Hematopoietic multipotent progenitor cell treated with erythropoietin and hydrocortisone succinate and interleukin-3 and kit ligand, for 8 days (in vitro differentiated cells): ENCODE measurements around the gene PLXNA4.
A peak's percentile ranks its signal among the peaks of the same experiment; 100 is the strongest.

Experiments
- DNase-seq: peaks from one replicate; pipeline ENCODE4 v3.0.0-alpha.2; 2015

Gene PLXNA4

DNA sequence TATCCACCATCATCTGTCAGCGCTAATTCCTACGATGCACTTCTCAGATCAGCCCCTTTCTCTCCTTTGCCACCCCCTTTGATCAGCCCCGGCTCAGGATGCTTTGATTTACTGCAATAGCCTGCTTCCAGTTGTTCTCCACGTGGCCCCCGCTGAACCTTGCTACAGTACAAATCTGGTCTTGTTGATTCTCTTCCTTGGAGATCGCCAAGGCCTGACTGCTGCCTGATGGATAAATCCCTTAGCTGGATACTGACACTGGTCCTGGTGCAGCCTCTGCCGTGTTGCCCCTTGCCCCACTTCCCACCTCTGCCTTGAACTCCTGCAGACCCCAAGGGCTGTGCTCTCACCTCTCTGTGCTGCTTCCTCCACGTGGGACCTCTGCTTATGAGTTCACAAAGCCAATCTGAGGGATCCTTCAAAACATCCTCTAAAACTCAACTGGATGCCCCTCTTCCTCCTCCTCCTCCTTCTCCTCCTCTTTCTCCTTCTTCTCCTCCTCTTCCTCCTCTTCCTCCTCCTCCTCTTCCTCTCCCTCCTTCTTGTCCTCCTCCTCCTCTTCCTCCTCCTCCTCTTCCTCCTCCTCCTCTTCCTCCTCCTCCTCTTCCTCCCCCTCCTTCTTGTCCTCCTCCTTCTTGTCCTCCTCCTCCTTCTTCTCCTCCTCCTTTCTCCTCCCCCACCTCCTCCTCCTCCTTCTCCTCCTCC, 15.3 kb downstream of the PLXNA4 start:
- no peak for DNase-seq

DNA sequence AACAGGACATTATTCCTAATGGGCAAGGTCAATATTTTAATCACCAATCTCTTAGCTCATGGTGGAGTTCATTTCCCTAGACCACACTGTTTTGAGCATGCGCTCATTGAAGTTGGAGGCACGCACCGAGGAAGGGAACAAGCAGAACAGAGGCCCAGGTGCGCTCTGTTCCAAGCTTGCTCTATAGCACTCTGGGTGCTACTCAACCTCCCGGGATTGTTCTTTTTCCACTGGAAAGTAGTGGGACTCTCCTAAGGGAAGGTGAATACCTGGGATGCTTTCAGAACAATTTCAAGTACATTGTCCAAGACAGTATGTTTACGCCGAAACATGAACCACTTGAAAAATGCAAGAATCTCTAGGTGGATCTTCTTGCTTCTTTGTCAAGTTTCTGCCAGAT, 16.2 kb downstream of the PLXNA4 start:
- DNase-seq: no peak

DNA sequence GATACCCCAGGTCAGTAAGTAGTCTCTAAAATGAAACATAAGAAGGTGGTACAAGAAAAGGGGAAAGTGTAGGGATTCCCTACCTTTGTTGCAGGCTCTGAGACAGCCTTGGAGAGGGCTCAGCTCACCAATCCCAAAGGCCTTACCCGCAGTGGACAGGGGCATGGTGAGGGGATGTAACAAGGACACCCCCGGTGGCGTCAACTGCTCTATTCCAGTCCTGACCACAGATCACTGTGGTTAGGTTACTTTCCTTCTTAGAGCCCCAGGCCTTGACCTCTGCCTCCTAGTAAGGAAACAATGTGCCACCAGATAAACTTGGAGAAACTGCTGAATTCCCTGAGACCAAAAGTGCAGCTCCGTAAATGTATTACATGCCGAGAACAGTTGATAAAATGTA, 17.5 kb downstream of the PLXNA4 start:
- DNase-seq: peak; percentile 7

DNA sequence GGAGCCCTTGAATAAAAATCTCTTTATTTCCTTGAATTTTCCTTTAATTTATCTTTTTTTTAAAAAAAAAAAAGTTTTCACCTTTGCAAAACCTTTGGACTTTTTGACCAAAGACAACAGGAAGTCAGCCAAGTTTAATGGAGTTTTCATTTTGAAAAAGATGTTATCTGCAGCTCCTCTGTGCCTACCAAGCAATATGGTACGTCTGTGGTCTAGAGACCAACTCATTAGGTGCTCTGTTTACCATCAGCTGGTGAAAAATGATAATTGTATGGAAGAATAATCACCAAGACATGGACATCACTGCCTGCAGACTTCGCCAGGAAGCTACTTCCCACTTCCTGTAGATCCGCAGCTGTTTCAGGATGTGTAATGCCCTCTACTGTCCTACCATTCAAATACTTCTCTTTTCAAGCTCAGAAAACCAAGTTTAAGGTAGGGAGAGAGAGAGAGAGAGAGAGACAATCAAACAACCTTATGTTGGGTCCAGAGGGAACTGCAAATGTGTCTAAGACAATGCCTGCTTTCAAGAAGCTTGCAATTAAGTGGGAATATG, 18.7 kb downstream of the PLXNA4 start:
- peak; percentile 29 for DNase-seq

DNA sequence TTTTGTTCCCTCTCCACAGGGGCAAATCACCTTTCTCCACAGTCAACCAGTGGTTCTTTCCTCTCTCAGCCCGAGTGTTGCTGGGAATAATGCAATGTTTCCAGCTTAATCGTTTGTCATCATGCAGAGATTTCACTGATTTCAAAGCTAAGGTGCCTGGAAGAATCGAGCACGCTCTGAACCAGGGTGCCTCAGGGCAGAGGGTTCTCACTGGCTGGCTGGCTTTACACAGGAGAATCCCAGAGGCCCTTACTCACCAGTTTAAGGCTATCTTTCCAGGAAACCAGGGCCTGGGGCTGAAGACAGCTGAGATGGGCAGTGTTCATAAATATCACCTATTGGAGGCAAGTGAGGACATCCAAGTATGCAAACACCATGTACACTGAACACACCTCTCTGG, 21.8 kb downstream of the PLXNA4 start:
- no peak for DNase-seq

DNA sequence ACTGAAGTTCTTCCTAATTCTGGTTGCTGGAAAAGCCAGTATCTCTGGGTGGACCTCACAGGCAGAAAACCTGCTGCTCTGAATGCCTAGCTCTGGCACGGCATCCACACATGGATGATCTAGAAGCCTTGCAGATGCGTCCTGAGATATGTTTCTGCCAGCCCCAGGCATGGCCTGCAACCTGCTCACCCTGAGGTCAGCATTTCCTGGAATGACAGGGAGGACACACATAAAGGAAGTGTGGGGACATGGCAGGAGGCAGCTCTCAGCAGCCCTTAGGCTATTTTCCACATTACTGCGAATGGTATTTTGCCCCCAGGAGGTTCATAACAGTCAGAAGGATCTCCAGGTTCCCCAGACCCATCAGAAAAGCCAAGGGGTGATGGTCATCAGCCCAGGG, 23.2 kb downstream of the PLXNA4 start:
- no peak for DNase-seq

DNA sequence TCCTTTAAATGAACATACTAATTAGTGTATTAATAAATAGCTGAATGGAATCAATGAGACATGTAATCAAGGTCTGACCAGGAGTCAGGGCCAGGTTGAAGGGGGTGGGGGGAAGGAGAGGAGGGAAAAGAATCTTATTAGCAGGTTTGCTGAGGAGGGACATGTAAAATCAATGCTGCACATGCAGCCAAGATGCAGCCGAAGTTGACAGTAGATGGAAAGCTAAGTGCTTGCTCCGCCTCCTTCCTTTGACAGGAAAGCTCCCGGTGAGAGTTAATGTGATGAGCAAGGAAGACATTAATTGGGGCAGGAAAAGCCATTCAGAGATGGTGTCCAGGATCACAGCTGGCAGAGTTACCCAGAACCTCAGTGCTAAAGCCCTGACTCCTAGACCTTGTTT, 24.4 kb downstream of the PLXNA4 start:
- no peak for DNase-seq

DNA sequence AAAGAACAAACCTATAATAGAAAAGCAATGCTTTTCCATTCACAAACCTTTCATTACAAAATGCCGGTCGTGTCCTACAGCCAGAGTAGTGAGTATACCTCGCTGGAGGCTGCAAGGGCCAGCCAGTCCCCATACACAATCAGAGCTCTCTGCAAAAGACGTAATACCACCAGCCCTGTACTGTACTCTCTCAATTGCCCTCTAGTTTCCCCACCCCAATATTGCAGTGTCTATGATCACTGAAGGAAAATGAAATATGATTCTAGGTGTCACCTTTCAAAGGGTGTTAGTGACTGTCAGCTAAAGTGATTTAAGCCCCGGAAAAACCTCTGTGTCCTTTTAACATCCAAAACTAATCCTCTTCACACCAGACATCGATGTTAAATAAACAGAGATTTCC, 24.8 kb downstream of the PLXNA4 start:
- no peak for DNase-seq

DNA sequence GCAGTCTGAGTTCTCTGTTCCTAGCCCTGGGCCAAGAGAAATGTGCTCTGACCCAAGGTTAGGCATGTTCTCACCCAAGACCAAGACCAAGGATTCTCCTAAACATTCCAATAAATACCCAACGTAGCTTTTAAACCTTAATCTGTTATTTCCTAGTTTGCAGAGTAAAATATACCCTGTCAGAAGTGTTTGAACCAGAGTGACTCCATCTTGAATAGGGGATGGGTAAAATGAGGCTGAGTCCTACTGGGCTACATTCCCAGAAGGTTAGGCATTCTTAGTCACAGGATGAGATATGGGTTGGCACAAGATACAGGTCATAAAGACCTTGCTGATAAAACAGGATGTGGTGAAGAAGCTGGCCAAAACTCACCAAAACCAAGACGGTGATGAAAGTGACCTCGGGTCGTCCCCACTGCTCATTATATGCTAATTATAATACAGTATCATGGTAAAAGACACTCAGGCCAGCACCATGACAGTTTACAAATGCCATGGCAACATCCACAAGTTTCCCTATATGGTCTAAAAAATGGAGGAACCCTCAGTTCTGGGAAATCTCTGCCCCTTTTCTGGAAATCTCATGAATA, 27.7 kb downstream of the PLXNA4 start:
- no peak for DNase-seq

DNA sequence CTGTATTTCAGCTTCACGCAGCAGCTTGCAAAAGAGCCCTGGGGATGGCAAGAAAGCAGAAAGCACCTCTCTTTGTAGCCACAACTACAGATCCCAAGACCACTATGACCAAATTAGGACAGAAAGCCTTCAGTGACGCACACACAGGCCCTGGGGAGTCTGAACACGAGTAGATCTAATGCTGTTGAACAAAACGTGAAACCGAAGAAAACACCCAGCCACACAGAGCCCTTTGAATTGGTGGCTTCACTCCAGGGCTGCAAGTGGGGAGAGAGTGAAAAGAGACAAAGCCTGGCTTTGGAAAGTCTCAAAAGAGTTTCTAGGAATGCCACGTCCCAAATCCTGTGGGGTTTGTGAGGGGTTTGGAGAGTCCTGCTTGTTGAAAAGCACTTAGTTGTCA, 28.4 kb downstream of the PLXNA4 start:
- no peak for DNase-seq

DNA sequence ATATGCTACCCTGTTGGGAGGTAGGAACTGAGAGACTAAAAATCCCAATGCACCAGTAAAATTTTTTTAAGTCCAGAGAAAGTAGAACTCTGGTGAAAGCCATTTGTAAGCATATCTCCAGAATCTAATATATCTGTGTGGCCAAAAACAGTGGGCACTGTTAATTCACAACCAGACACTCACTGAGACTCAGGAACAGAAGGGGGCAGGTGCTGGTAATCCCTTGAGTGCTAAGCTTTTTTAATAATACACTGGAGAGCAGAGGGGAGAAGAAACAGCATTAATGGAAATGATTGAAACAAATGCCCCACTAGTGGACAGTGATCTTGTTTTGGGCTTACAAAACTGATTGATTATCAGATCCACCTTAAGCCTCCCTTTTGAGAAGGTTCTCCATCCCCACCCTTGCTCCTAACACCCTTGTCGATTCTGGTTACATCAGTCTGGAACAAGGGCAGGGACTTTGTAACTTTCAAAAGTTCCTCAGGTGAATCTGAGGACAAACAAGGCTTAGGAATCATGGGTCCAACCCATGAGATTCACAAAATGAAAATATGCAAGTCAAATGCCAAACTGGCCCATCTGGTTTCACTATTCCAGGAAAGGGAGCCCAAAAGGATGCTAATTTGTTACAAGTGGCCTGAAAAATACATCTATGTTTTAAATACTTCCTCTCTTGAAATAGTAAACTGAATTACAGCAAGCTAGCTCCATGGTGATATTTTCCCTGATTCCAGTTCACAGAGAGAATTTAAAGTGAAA, 29.7 kb downstream of the PLXNA4 start:
- DNase-seq: no peak

DNA sequence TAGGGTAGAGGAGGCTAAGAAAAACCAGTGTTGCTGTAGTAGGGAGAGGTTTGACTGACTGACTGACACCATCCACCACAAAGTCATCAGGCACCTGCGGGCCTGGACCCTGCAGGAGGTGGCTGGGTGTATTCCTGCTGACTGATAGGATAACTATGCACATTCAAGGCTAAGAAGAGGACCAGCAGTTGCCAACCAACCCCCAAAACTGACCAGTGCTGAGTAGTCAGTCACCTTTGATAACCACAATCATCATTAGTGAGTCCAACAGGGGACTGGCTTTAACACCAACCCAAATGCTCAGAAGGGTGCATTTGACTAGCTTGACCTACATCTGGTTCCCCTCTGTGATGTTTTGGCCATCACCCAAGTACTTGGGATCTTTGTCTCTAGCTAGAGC, 30.5 kb downstream of the PLXNA4 start:
- no peak for DNase-seq

DNA sequence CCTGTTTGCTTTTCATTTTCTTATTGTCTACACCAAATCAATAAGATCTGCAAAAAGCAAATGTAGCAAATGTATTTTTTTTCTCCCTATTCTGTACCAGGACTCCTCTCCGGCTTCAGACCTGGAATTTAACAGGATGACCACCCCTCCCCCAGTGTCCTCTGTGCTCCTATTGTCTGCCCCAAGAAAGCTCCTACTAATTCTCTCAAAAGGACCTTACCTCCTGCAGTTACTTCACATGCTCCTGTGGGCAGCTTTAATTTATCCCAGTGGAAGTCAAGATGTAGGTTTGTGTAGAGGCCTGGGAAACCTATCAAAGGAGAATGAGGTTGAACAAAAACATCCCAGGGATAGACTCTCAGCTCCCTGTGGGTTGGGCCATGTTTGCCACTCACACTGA, 31.3 kb downstream of the PLXNA4 start:
- no peak for DNase-seq

DNA sequence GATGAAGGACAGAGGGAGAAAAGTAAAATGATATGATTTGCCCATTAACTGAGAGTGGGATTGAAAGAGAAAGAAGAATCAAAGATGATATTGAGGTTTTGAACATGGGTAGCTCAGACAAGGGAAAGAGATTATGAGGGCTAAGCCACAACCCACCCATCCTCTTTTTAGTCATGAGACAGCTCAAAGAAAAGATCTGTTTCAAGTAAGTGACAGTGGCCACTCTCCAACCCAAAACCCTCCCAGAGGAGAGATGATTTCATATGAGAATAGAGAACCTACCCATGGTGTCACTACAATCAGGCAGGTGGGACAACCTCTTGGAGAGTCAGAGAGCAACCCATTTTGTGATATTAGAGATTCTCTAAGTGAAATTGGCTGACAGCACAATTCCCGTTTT, 32.2 kb downstream of the PLXNA4 start:
- no peak for DNase-seq

DNA sequence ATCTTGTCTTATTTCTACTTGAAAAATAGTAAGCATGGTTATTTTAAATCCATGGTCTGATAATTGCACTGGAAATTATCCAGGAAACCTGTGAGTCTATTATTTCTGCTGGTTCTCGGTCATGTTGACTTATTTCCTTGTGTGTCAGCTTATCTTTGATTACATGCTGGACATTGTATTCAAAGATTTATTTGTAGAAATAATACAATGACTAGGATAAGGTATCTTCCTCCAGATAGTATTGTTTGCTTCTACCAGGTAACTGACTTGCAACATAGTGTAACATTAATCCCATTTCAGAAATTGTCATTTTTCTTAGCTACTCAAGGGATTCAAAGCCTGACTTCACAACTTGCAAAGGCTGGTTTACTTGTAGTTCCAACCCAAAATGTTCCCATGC, 33.4 kb downstream of the PLXNA4 start:
- no peak for DNase-seq

DNA sequence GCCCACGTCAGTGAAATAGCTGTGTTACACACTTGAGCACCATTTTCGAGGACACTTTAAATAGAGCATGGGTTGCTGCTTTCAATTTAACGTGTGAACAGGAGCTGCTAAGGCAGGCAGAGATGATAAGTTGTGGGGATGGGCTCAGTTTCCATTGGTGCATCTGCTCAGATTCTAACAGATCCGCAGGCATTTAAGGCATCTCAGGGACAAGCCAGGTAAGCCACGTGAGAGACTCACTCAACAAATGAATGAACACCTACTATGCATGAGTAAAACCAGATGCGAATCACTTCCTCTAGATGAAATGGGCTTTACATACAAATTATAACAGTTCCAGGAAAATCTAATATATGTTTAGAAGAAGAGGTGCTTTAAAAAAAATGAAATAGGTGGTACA, 34.6 kb downstream of the PLXNA4 start:
- no peak for DNase-seq

DNA sequence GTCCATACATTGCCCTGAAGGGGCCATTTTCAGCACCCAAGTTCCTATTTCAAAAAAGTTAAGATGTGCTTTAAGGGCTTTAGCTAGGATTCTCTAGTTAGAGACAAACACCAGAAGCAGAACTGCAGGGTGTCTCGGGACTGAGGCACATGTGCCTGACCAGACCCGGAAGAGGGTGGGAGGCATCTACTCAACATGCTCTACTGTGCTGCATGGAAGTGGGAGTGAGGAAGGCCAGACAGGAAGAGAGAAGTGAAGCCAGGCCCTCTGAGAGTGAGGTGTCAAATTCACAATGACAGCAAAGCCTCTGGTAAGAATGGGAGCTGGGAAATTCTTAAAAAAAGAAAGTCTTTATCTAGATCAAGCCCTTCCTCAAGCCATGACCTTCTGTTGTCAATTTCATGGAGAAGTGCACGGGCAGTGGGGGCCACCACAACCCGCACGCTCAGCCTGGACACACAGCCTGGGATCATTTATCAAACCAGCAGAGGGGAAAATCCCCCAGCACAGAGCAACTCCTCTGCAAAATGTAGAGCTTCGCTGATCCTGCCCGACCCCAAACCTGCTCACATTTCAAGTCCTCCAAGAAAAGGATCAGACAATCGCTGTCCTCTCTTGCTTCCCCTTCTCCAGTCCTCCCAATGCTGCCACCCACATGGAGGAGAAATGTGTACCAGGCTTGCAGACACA, 38.7 kb downstream of the PLXNA4 start:
- DNase-seq: no peak

DNA sequence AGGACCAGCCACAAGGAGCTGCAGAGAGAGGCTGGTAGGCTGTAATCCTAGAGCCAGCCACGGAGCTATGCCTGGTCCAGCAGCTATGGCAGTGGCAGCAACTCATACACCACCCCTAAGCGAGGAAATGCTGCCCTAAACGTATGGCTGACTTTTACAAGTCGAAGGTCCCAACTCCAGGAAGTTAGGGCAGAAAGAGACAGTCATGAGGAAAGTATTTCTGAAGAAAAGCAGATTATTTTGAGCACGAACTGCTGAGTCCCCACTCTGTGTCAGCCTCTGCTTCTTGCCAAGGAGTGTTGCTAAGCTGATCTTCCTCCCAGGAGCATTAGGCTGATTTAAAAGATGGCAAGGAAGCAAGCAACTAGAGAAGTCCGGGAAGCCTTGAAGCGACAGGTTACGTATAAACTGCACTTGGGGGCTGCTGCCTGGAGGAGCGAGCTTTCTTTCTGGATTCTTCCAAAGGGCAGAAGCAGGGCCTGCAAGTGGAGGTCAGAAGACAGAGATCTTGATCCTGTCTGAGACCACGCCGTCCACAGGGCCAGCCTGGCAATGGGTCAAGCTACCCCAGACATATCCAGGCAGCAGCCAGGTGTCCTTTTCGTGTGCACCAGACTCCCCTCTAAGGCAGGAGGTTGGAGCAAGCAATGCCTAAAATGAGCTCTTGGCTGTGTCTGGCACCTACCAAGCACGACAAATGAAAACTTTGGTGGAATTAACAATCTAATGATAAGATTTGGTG, 39.4 kb downstream of the PLXNA4 start:
- DNase-seq: no peak

DNA sequence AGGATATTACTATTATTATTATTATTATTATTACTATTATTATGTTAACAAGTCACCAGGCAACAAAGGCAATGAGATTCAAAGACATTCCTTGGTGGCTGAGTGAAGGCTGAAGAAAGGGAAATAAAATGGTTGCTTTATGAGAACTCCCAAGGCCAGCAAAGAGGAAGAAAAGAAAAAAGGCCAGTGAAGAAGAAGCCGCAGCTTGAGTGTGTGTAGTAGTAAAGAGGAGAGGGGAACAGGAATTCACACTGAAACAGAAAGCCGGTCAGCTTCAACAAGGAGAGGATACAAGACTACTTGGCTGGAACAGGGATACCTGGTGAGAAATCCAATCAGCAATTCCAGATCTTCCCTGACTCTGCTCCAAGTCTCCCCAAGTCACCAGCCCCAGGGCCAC, 42.4 kb downstream of the PLXNA4 start:
- no peak for DNase-seq

DNA sequence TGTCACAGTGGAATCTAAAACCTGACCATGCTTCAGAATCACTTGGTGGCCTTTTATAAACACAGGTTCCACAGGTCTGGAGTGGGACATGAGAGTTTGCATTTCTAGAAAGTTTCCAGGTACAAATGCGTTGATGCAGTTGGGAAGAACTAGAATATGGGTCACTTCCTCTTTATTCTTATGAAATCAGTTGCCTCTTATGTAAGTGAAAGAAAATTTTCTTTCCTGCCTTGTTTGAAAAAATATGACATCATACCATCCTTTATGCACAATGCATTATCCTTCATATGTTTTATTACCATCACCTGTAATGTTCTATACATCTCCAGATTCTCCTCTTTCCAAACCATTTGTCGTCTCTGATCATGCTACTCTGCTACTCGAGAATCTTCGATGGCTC, 44.0 kb downstream of the PLXNA4 start:
- no peak for DNase-seq

DNA sequence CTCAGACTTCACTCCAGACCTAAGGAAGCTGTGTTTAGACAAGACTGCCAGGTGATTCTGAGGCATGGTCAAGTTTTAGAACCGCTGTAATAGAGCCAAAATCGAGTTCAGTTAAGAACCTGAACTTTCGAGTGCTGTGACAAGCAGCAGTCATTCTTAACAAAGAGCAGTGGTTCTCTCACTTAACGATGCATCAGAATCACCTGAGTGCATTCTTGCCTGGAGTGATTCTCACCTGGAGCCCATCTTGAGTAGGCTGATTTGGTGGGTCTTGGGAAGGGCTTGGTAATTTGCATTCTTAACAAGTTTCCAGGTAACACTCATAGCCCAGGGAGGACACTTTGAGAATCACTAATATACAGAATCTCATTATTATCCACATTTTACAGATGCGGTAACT, 44.7 kb downstream of the PLXNA4 start:
- no peak for DNase-seq

DNA sequence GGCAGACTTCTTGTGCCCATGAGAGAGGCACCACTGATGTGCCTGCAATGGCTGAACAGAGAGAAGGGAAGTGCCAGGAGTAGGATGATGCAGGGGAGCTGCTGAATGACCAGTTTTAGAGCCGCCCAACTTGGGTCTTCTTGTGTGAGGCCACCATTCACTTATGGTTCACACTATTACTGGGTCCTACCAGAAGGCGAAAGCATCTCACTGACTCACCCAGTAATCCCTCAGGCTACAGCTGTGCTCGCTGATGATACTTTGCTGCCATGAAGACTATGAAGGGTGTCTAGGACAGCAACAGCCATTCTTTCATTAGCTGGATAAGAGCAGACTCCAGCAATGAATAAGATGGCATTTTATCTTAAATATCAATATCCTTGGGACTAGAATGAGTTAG, 47.6 kb downstream of the PLXNA4 start:
- no peak for DNase-seq
